SU-DHL-6 (cell line): ENCODE data around the gene TTC9B.

Experiments
- H2AFZ ChIP-seq: fragments of 200-600 bp; sonication (generic); 2 replicates; pipeline ENCODE4 v1.6.1; 2014; ENCODE audit warnings: low read depth, mild to moderate bottlenecking, moderate library complexity, mixed read lengths, antibody characterized with exemption, low read length; ENCODE audit not compliant: severe bottlenecking
- H3F3A ChIP-seq: fragments of 200-600 bp; shearing (Covaris generic); 2 replicates; pipeline ENCODE4 v1.6.0; 2016; ENCODE audit warnings: antibody characterized with exemption, mild to moderate bottlenecking; ENCODE audit not compliant: insufficient read depth
- H3K27ac ChIP-seq: fragments of 200-600 bp; sonication (generic); 2 replicates; pipeline ENCODE4 v1.5.1; 2016; ENCODE audit warnings: low read depth, mild to moderate bottlenecking, low read length, moderate library complexity, mixed read lengths
- H3K27me3 ChIP-seq: fragments of 200-600 bp; sonication (generic), shearing (Covaris generic); 2 replicates; pipeline ENCODE4 v1.6.0; 2014; ENCODE audit warnings: mild to moderate bottlenecking, low read length
- H3K36me3 ChIP-seq: fragments of 200-600 bp; sonication (generic); 2 replicates; pipeline ENCODE4 v1.6.1; 2014; ENCODE audit warnings: mild to moderate bottlenecking, low read length, mixed read lengths
- H3K4me2 ChIP-seq: fragments of 300-600, 200-600 bp; shearing (Covaris generic), sonication (generic); 2 replicates; pipeline ENCODE4 v1.6.0; 2014; ENCODE audit warnings: low read length, low read depth, mild to moderate bottlenecking; ENCODE audit not compliant: poor library complexity, severe bottlenecking
- H3K4me3 ChIP-seq: fragments of 200-600 bp; sonication (generic); 2 replicates; pipeline ENCODE4 v1.5.1; 2014; ENCODE audit warnings: antibody characterized with exemption, low read length, mild to moderate bottlenecking, mixed read lengths; ENCODE audit not compliant: insufficient read depth, poor library complexity, severe bottlenecking
- H3K79me2 ChIP-seq: fragments of 200-600 bp; sonication (generic); 2 replicates; pipeline ENCODE4 v1.6.1; 2014; ENCODE audit warnings: mild to moderate bottlenecking, low read length, moderate library complexity; ENCODE audit not compliant: insufficient read depth
- H3K9ac ChIP-seq: fragments of 200-600 bp; sonication (generic); 2 replicates; pipeline ENCODE4 v1.7.0; 2014; ENCODE audit warnings: mild to moderate bottlenecking, low read length
- H3K9me2 ChIP-seq: fragments of 200-600 bp; sonication (generic); replicated peaks from 2 replicates; pipeline ENCODE4 v1.6.1; 2014; ENCODE audit warnings: low read length; ENCODE audit not compliant: insufficient read depth
- H3K9me3 ChIP-seq: fragments of 200-600 bp; sonication (generic); 2 replicates; pipeline ENCODE4 v1.6.1; 2014; ENCODE audit warnings: low read length, mixed read lengths; ENCODE audit not compliant: insufficient read depth
- H4K20me1 ChIP-seq: fragments of 200-600 bp; sonication (generic); 2 replicates; pipeline ENCODE4 v1.6.1; 2014; ENCODE audit warnings: low read depth, mild to moderate bottlenecking, antibody characterized with exemption, low read length, moderate library complexity, mixed read lengths
- CTCF ChIP-seq: fragments of 200-600 bp; sonication (generic); IDR thresholded peaks from one replicate; pipeline ENCODE4 v1.5.1; 2017; ENCODE audit warnings: antibody characterized with exemption, mild to moderate bottlenecking, low read length, moderate library complexity; ENCODE audit not compliant: insufficient read depth, poor library complexity, severe bottlenecking
- EZH2phosphoT487 ChIP-seq: fragments of 200-600 bp; sonication (generic), shearing (Covaris generic); conservative IDR thresholded peaks from 2 replicates; pipeline ENCODE4 v1.6.1; 2018; ENCODE audit warnings: mild to moderate bottlenecking, antibody characterized with exemption, low read length, moderate library complexity, mixed read lengths

Gene TTC9B

DNA sequence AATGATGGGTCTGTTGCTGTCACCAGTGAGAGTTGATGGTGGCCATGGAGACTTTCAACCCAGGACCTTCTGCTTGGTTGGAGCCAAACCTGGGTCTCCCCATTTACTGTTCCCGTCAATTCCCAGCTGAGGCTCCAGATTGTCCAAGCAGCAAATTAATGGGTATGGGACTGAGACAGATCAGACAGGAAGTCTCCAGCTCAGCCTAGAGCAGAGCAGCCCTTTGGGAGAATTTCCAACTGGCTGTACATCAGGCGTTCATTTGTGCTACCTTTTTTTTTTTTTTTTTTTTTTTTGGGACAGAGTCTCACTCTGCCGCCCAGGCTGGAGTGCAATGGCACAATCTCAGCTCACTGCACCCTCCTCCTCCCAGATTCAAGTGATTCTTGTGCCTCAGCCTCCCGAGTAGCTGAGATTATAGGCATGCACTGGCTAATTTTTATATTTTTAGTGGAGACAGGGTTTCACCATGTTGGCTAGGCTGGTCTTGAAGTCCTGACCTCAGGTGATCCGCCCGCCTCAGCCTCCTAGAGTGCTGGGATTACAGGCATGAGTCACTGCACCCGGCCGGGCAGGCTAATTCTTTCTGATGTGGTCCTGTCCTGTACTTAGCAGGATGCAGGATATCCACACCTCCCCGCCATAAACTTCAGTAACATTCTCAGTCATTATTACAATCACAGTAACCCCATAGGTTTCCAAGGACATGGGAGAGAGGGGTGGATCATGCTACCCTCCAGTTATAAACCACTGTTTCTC lies 17.7 kb downstream of the TTC9B start:
- Histone ChIP-seq H3K27me3 (no peaks in the 10 kb centered on the region), H3K9me2 (no peaks in the 10 kb centered on the region), H4K20me1 (no peaks in the 10 kb centered on the region), H3K36me3 (no peaks in the 10 kb centered on the region), H3F3A (no peaks in the 10 kb centered on the region), H3K4me2 (no peak overlapping the region), H3K9ac (no peak overlapping the region), H3K4me3 (no peak overlapping the region), H3K9me3 (no peaks in the 10 kb centered on the region), H3K79me2 (no peaks in the 10 kb centered on the region), H3K27ac (no peak overlapping the region), H2AFZ (no peak overlapping the region)
- TF ChIP-seq EZH2phosphoT487 (no peak), CTCF (no peak)

DNA sequence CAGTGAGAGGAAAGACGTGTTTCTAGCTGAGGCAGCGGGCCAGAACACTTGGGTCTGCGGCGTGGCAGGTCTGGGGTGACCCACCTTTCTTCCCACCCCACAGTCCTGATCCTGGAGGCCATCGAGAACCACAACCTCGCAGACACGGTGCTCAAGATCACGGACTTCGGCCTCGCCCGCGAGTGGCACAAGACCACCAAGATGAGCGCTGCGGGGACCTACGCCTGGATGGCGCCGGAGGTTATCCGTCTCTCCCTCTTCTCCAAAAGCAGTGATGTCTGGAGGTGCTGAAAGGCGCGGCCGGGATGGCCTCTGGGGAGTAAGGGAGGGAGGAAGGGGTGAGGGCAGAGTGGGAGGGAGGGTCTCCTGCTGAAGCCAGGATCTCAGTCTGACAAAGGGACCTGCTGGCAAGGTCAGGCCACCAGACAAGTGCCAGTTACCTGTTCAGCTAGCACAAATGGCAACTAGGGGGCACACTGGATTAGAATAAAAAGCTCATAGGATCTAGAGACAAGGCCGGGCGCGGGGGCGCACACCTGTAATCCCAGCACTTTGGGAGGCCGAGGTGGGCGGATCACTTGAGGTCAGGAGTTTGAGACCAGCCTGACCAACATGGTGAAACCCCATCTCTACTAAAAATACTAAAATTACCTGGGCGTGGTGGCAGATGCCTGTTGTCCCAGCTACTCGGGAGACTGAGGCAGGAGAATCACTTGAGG lies 19.8 kb downstream of the TTC9B start:
- H2AFZ ChIP-seq: no peak overlapping the region
- no peak overlapping the region for H3K4me2 ChIP-seq
- H3K79me2 ChIP-seq: no peaks in the 10 kb centered on the region
- H3K4me3 ChIP-seq: no peak overlapping the region
- no peaks in the 10 kb centered on the region; the same call in 1 of the 2 replicates for H3F3A ChIP-seq
- no peaks in the 10 kb centered on the region for H3K27me3 ChIP-seq
- no peak overlapping the region for H3K27ac ChIP-seq
- no peaks in the 10 kb centered on the region for H4K20me1 ChIP-seq
- TF ChIP-seq EZH2phosphoT487 (no peak), CTCF (no peak)
- no peaks in the 10 kb centered on the region for H3K9me3 ChIP-seq
- no peaks in the 10 kb centered on the region for H3K36me3 ChIP-seq
- H3K9me2 ChIP-seq: no peaks in the 10 kb centered on the region
- H3K9ac ChIP-seq: no peak overlapping the region

DNA sequence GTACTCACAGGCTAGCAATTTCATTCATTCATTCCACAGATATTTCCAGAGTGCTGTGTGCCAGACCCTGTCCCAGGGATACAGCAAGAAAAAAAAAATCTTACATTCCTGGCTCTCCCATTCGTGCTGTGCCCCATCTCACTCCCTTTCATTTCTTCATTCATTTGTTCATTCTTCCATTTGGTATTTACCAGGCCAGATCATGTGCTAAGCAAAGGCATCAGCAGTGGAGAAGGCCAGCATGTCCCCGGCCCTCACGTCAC lies 24.7 kb downstream of the TTC9B start:
- Histone ChIP-seq H3K27me3 (no peaks in the 10 kb centered on the region), H4K20me1 (no peaks in the 10 kb centered on the region), H3F3A (peaks cover 5% of the 10 kb centered on the region; the same call in 1 of the 2 replicates), H3K9me3 (no peaks in the 10 kb centered on the region), H3K27ac (no peak overlapping the region), H3K4me3 (no peak overlapping the region), H3K36me3 (no peaks in the 10 kb centered on the region), H3K9ac (no peak overlapping the region), H3K9me2 (no peaks in the 10 kb centered on the region), H3K79me2 (no peaks in the 10 kb centered on the region), H3K4me2 (no peak overlapping the region), H2AFZ (no peak overlapping the region)
- no peak for TF ChIP-seq EZH2phosphoT487
